Bronchial epithelial cell (primary cell): Measurements from ENCODE around the gene ASCC1. TPM values are rescaled to one million over a fixed set of nuclear protein-coding genes. Genes with fewer than 3 reads are reported as not detected.

Experiments
- DNase-seq: peaks from one replicate; pipeline ENCODE4 v3.0.0-alpha.2; 2010; ENCODE audit warnings: low read depth
- FAIRE-seq: peaks from 2 replicates; lab custom pipeline; 2011; peaks lifted over from hg19 to GRCh38; lab: Jason Lieb, UNC
- H3K27me3 ChIP-seq: 2 replicates; pipeline ENCODE4 v1.5.1; 2011; ENCODE audit warnings: low read length; ENCODE audit not compliant: control insufficient read depth, insufficient read depth
- H3K36me3 ChIP-seq: 2 replicates; pipeline ENCODE4 v1.5.1; 2011; ENCODE audit warnings: low read length; ENCODE audit not compliant: control insufficient read depth, insufficient read depth
- H3K4me3 ChIP-seq: 2 replicates; pipeline ENCODE4 v1.5.1; 2011; ENCODE audit warnings: mild to moderate bottlenecking, low read depth, low read length, control low read depth
- CTCF ChIP-seq: IDR thresholded peaks from 2 replicates; pipeline ENCODE4 v1.5.1; 2011; ENCODE audit warnings: mild to moderate bottlenecking, moderate library complexity, low read length, control low read depth, inconsistent platforms; ENCODE audit not compliant: insufficient read depth, severe bottlenecking
- total RNA-seq: library from RNA; depleted of rRNA; stranded (reverse); fragments of >200 nt; gene quantifications from 2 replicates; pipeline ENCODE4 v1.2.1, GENCODE V29; 2014

ASCC1 gene
- total RNA-seq, 1 donor from 2014 or later: 22.4 TPM

- peaks cover 4% of the 10 kb centered on the region for H3K36me3 ChIP-seq
- DNase-seq (no peak), FAIRE-seq (no peak)
- no peak overlapping the region for H3K4me3 ChIP-seq
- peaks cover 18% of the 10 kb centered on the region for H3K27me3 ChIP-seq
- no peak for TF ChIP-seq CTCF
Measured at GRCh38 chr10:72092171-72092924, 123.7 kb downstream of the ASCC1 start.

- TF ChIP-seq CTCF: no peak
- no peak for FAIRE-seq
- Histone ChIP-seq H3K4me3 (no peak overlapping the region), H3K36me3 (no peaks in the 10 kb centered on the region), H3K27me3 (peaks cover 29% of the 10 kb centered on the region)
- DNase-seq: peak; percentile 14
Measured at GRCh38 chr10:72090326-72090725, 125.8 kb downstream of the ASCC1 start.

DNA sequence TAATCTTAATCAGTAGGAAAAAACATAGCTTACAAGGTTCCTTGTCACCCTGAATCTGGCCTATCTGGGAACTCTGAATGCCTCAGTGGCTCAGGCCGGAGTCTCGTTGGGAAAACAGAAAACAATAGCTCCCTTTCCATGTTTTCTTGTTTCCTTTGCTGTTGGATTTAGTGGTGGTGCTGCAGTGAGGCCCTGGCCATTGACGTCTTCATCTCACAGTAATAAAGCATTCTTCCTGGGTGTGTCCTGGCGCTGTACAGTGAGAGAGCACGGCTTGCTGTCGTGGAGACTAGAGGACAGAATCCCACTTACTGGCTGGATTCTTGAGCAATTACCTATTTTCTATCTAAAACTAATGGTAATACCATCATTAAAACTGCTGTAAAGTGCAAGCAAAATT lies 126.5 kb downstream of the ASCC1 start:
- H3K36me3 ChIP-seq: no peaks in the 10 kb centered on the region
- no peak overlapping the region for H3K4me3 ChIP-seq
- TF ChIP-seq CTCF: no peak
- no peak for DNase-seq
- FAIRE-seq: no peak
- peaks cover 29% of the 10 kb centered on the region for H3K27me3 ChIP-seq

DNA sequence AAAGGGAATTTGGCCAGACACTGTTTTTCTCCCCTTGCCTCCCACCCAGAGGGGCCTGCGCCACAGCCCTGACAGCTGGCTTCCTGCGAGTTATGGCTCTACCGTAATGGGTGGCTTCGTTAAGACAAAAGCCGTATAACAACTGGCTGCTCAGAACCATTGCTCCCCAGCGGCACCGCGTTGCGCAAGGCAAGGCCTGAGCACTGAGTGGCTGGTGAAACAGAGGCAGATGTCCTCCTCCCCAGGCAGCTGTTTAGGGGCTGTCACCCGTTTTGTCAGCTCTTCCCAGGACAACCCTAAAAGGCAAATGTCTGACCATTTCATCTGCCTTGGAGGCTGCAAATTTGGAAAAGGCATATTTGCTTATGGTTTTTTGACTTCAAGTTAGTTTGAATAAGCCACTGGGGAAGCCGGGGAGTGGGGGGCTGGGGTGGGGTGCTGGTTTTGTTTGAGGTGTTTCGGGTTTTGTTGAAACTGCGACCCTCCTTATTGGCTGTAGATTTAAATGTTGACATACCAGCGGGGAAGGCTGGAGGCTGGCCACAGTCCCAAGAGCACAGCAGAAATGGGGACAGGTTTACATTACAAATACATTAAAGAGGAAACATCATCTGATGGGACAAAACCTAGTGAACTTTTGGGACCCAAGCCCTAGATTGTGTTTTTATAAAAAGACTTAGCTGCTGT lies 127.0 kb downstream of the ASCC1 start:
- FAIRE-seq (no peak), DNase-seq (no peak)
- peaks cover 29% of the 10 kb centered on the region for H3K27me3 ChIP-seq
- H3K4me3 ChIP-seq: no peak overlapping the region
- no peaks in the 10 kb centered on the region for H3K36me3 ChIP-seq
- TF ChIP-seq CTCF: no peak

DNA sequence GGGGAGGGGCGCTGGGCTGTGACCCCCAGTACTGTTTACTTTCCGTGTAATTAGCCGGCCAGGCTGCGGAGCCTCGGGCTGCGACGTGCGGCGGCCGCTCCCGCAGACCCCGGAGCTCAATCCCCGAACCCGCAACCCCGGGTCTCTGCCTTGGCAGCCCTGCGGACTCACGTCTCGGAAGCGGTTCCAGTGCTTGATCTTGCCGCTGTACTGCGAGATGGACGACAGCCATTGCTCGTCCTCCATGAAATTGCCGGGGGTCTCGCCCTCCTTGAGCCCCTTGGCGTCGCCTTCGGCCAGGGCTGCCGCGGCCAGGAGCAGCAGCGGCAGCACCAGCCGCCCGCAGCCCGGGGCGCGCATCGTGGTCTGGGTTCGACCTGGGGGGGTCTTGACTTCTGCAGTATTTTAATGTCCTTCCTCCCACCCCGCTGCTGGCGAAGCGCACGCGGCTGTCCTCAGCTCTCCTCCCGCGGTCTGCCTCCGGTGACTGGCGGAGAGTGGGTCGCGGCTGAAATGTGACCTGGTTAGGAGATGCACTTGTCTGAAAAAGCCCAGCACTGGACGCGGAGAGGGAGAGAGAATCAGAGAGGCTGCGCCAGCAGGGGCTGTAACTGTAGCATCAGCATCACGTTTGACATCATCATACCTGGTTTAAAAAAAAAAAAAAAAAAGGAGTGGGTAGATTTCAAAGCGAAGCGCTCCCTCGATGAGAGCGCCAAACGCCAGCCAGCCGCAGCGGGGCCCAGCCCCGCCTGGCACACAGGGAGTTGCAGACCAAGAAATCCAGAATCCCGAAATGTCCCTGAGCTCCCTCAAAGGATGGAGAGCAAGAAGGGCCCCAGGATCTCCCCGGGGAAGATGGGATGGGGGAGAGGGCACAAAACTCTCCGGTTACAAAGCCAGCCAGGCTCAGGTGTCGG lies 127.8 kb downstream of the ASCC1 start, which contains the start of gene SPOCK2:
Gene SPOCK2 (minus strand): TSS at position 583 of the 920 bp plus-strand sequence. CDS start 223 bp downstream, at position 360.
- no peak for TF ChIP-seq CTCF
- FAIRE-seq: no peak

More for the DNA sequence above, 127.8 kb downstream of the ASCC1 start, which contains the start of gene SPOCK2:
- H3K36me3 ChIP-seq: no peaks in the 10 kb centered on the region
- DNase-seq: peak; percentile 29
- H3K27me3 ChIP-seq: peaks cover 31% of the 10 kb centered on the region
- no peak within 1 kb of the TSS for H3K4me3 ChIP-seq
